H1 (cell line): ENCODE data around the gene ENAH. TPM values are rescaled to one million over a fixed set of nuclear protein-coding genes. Genes with fewer than 3 reads are reported as not detected.

Experiments
- HDAC2 ChIP-seq, 2 experiments: fragments of 300-600 bp in 1 of 2; sonication (generic) in 1 of 2; IDR thresholded peaks; 2 replicates each; pipeline ENCODE4 v1.6.1; 2011 to 2012; ENCODE audit warnings: low read depth in 2 of 2, low read length in 2 of 2, mild to moderate bottlenecking in 2 of 2, moderate library complexity in 2 of 2, borderline replicate concordance in 1 of 2, inconsistent platforms in 1 of 2
- MAX ChIP-seq: IDR thresholded peaks from 2 replicates; pipeline ENCODE4 v1.6.1; 2012; ENCODE audit warnings: inconsistent platforms
- NANOG ChIP-seq: IDR thresholded peaks from 2 replicates; pipeline ENCODE4 v1.6.1; 2011; ENCODE audit warnings: low read length, low read depth, mild to moderate bottlenecking, inconsistent platforms; ENCODE audit not compliant: insufficient read depth, poor library complexity, severe bottlenecking
- YY1 ChIP-seq: IDR thresholded peaks from 2 replicates; pipeline ENCODE4 v1.6.1; 2011; ENCODE audit warnings: low read depth, mild to moderate bottlenecking, low read length
- polyA plus RNA-seq, 7 experiments: library from polyadenylated mRNA; depleted of rRNA in 3 of 7; stranded (reverse) in 5 of 7; unstranded in 2 of 7; fragments of >200 nt in 5 of 7; fragments of 200-250 nt in 2 of 7; gene quantifications; 1 replicate in 5 of 7; 2 replicates in 1 of 7; 4 replicates in 1 of 7; pipeline versions ENCODE4 v1.2.1 to v1.2.3, GENCODE V29; 2011 to 2013; ENCODE audit warnings: missing spikeins in 2 of 7, mixed read lengths in 2 of 7
- total RNA-seq: library from RNA; stranded (reverse); fragmentation: NEBNext Ultra II Directional; extraction: Animal tissue kit (Norgen Biotek cat#: 25700); gene quantifications from 2 replicates; pipeline ENCODE4 v1.2.1, GENCODE V29; 2021

The ENAH gene
- total and polyA plus RNA-seq, 2 of the 8 experiments (the other 6 are each of a cell fraction or from before 2014, with no cell fraction given): 39.1 to 335 TPM

DNA sequence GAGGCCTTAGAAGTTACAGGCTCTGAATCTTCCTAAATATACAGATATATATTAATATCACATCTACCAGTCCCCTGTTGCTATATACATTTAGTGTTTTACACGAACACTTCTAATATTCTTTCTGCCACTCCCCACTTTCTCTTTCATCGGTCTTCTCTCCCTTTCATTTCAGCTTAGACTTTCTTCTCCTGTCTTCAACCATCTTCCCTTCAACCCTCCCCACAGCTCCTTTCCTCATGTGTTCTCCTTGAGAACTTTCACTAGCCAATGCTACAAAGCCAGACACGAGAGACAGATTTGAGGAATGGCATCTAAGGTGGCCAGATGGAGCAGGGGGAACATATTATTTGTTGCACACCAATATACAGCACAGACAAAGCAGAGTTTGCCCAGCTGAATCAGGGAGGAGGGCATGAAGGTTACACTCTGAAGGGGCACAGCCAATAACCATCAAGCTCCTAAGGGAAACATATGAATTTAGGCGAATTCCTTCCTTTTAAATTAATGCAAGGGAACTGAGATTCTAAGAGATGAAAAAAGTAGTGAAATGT, 141.0 kb downstream of the ENAH start (continued):
- TF ChIP-seq NANOG (no peak), YY1 (no peak), HDAC2 (IDR thresholded peaks at IDR 0.05; ENCODE audit: borderline replicate concordance in 1 of 2, low read depth in 2 of 2, low read length in 2 of 2) (no peak), MAX (no peak)
